Activated naive CD8-positive, alpha-beta T cell treated with anti-CD3 and anti-CD28 coated beads, Interleukin-2, amount 10 ng/mL, durations not matched to agents 7 days and 5 days (primary cell): ENCODE results near the gene MAP10. TPM values are rescaled to one million over a fixed set of nuclear protein-coding genes. Genes with fewer than 3 reads are reported as not detected.
"Not testable (repeated sequence)": the region's sequence is repeated elsewhere in the genome, so short reads cannot be mapped to it uniquely, and the experiment has no call there.

ENCODE experiments used
- ATAC-seq: fragments of 150-1000 bp; cut with Tn5 transposase; one replicate; pipeline ENCODE4 v1.10.0; 2021; ENCODE audit warnings: low read depth, moderate library complexity
- POLR2A ChIA-PET: fragments of 350-600 bp; sonication (Branson Sonifier 250); formaldehyde crosslinking; loops from one replicate; lab custom pipeline; 2021; ENCODE audit warnings: antibody characterized with exemption; lab: Charles Lee
- DNase-seq: peaks from one replicate; pipeline ENCODE4 v3.0.0; 2021
- H3K27ac Mint-ChIP-seq: one replicate; pipeline ENCODE4 v1.8.0; 2022; ENCODE audit warnings: mild to moderate bottlenecking, mixed read lengths
- H3K27me3 Mint-ChIP-seq: one replicate; pipeline ENCODE4 v1.8.0; 2022; ENCODE audit warnings: mild to moderate bottlenecking, moderate library complexity, mixed read lengths
- H3K36me3 Mint-ChIP-seq: one replicate; pipeline ENCODE4 v1.8.0; 2021; ENCODE audit warnings: mild to moderate bottlenecking, mixed read lengths
- H3K4me1 Mint-ChIP-seq: one replicate; pipeline ENCODE4 v1.8.0; 2021; ENCODE audit warnings: mixed read lengths
- H3K4me3 Mint-ChIP-seq: one replicate; pipeline ENCODE4 v1.8.0; 2022; ENCODE audit warnings: mild to moderate bottlenecking, moderate library complexity, mixed read lengths
- H3K9me3 Mint-ChIP-seq: one replicate; pipeline ENCODE4 v1.8.0; 2021; ENCODE audit warnings: mixed read lengths
- total RNA-seq, 2 experiments: library from RNA; stranded (reverse); gene quantifications; one replicate each; pipeline ENCODE4 v1.2.3, GENCODE V29; 2021

Gene MAP10
- total RNA-seq, 2 experiments from 2014 or later, result 4.0 to 4.5 TPM

DNA sequence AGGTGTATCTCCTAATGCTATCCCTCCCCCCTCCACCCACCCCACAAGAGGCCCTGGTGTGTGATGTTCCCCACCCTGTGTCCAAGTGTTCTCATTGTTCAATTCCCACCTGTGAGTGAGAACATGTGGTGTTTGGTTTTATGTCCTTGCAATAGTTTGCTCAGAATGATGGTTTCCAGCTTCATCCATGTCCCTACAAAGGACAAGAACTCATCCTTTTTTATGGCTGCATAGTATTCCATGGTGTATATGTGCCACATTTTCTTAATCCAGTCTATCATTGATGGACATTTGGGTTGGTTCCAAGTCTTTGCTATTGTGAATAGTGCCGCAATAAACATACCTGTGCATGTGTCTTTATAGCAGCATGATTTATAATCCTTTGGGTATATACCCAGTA lies 19.6 kb upstream of the MAP10 start:
- H3K27me3 Mint-ChIP-seq, H3K36me3 Mint-ChIP-seq, POLR2A ChIA-PET, H3K4me3 Mint-ChIP-seq, DNase-seq, ATAC-seq, H3K9me3 Mint-ChIP-seq, H3K27ac Mint-ChIP-seq: not testable (repeated sequence)
- peaks cover 21% of the 10 kb centered on the region for H3K4me1 Mint-ChIP-seq

DNA sequence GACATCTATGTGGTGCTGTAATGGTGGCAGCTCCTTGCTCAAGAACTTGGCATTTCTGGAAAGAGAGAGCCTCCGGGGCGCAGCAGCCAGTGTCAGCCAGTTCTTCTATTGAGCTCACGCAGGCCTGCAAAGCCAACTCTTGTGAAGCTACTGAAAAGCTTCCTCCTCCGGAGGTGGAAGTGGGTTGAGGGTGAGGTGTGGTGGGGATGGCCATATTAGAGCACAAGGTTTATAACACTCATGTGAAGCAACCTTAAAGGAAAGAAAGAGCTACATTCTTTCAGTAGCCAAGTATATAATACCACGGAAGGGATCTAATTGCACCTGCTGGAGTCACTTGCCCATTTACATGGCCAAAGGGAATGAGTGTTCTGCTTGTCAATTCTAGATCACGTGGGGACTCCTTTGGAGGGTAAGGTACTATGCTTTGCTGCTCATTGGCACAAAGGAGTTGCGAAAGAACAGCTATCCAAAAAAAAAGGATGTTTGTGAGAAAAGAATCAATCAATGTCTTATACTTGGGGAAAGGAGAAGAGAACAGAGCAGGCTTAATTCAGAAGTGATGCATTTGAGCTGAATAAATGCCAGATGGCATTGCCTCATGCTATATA lies 18.3 kb upstream of the MAP10 start:
- Mint-ChIP-seq H3K27me3 (peaks cover 6% of the 10 kb centered on the region), H3K4me3 (peak overlapping the region; percentile 38), H3K27ac (peak overlapping the region; percentile 26), H3K9me3 (no peaks in the 10 kb centered on the region), H3K36me3 (no peaks in the 10 kb centered on the region), H3K4me1 (peaks cover 21% of the 10 kb centered on the region)
- peak; percentile 99 for ATAC-seq
- POLR2A ChIA-PET, result interaction anchor here (1.0 to 1.4 kb wide), 2 partner anchors 19 to 137 kb away, joined by 3 to 13 read pairs; partner anchors contain the start of gene MAP10
- peak; percentile 58 for DNase-seq

DNA sequence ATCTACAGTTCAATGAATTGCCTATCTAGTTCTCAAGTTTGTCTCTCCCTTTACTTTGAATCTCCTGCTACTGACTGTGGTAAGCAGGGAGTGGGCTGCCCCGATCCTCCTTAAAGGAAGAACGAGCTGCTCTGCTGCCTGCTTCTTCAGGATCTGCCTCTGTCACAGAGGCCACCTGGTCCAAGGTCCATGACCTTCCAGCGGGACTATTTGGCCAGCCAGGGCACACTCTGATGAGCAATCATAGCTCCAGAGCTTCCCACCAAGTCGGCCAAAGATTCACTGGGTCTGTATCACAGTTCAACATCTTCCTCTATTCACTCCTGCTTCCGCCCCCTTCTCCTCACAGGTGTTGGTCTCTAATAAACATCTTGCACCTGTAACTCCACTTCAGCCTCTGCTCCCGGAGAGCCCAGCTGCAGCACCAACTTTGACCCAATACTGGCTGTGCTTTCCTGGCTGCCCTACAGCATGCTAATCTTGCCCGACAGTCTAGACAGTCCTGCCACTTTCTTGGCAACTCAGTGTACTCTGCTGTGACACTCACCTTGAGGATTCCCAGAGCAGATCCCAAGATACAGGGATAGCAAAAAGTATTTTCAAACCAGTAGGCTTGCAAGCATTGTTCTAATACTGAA lies 16.9 kb upstream of the MAP10 start:
- Mint-ChIP-seq H3K27ac (no peak overlapping the region), H3K4me1 (peaks cover 27% of the 10 kb centered on the region)
- POLR2A ChIA-PET, result no interaction called here

DNA sequence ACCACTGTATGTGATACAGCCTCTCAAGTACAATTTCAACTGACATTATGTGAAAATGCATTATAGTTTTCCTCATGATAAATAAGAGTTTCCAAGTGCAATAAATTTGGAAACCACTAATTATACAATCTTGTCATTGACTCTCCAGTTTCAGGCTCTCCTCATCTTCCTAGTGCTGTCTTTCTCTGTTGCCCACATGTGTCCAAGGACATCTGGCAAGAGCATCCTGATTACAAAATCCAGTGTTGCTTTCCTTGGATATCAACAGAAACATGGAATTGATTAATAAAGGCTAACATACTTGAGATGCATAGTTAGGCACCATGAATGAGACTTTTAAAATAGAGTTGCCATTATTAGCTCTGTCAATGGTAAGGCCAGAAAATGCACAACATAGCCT lies 15.6 kb upstream of the MAP10 start:
- Mint-ChIP-seq H3K27ac (no peak overlapping the region), H3K9me3 (no peaks in the 10 kb centered on the region), H3K4me3 (no peak overlapping the region), H3K27me3 (peaks cover 6% of the 10 kb centered on the region), H3K36me3 (no peaks in the 10 kb centered on the region), H3K4me1 (peaks cover 31% of the 10 kb centered on the region)
- ATAC-seq (no peak), DNase-seq (no peak)
- POLR2A ChIA-PET, result no interaction called here

More for the DNA sequence above, 16.9 kb upstream of the MAP10 start:
- DNase-seq (no peak), ATAC-seq (no peak)
- no peak overlapping the region for H3K4me3 Mint-ChIP-seq
- peaks cover 6% of the 10 kb centered on the region for H3K27me3 Mint-ChIP-seq
- no peaks in the 10 kb centered on the region for H3K9me3 Mint-ChIP-seq
- no peaks in the 10 kb centered on the region for H3K36me3 Mint-ChIP-seq

DNA sequence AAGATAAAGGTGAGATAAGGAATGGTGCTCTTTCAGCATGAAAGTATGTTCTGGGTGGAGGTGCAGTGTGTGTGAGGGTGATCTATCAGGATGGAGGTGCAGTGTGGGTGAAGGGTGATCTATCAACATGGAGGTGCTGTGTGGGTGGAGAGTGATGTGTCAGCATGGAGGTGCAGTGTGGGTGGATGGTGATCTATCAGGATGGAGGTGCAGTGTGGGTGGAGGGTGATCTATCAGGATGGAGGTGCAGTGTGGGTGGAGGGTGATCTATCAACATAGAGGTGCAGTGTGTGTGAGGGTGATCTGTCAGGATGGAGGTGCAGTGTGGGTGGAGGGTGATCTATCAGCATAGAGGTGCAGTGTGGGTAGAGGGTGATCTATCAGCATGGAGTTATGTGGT lies 12.3 kb upstream of the MAP10 start:
- POLR2A ChIA-PET, result interaction anchor here (1.2 kb wide), 1 partner anchor 11 kb away, joined by 3 read pairs; no protein-coding TSS in a partner anchor
- H3K9me3 Mint-ChIP-seq, result no peaks in the 10 kb centered on the region

DNA sequence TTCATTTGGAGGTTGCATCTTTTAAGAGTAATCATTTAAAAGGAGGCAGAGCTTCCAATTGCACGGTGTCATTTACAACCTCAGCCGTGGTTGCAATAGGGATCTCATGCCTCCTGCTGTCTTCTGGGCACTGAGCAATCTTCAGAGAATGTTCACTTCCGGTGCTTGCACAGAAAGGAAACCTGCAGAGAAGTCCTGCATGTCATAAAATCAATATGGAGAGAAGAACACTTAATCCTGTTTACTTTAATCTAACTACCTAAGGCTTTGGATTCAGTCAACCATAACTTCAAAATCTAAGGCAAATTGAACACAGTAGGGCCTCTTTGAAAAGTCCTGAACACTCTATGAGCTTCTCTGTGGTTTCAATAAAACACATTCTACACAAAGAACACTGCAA lies 11.3 kb upstream of the MAP10 start:
- peak overlapping the region; percentile 31 for H3K4me3 Mint-ChIP-seq
- POLR2A ChIA-PET, result interaction anchor here (0.8 to 1.2 kb wide), 2 partner anchors 10 to 12 kb away, joined by 3 to 4 read pairs; no protein-coding TSS in a partner anchor
- DNase-seq, result no peak

More for the DNA sequence above, 12.3 kb upstream of the MAP10 start:
- ATAC-seq, result no peak
- Mint-ChIP-seq H3K36me3 (no peaks in the 10 kb centered on the region), H3K4me1 (peaks cover 18% of the 10 kb centered on the region), H3K4me3 (no peak overlapping the region), H3K27ac (peak overlapping the region; percentile 11), H3K27me3 (peaks cover 10% of the 10 kb centered on the region)
- no peak for DNase-seq

DNA sequence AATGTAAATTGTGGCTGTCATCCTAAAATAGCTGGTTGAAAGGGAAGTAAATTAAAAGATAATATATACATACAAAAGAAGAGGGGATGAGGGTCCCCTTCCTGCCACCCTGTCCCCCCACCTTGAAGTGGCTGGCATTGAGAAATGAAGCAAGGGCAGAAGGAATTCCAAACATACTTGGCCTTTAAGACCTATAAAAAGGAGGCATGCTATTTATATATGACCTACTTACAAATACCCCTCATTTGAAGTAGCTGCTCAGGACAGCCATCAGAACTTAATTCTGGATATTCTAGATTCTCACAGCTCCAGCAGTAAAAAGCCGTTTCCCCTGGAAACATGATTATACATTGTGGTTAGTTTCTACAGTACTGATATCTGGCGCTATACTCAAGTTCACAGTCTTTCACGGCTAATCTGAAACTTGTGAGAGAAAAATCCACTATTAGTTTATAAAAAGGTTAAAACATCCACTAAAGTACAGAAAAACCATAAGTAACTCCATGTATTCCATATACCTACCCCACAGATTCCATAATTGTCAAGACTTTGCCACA lies 9.6 kb upstream of the MAP10 start:
- no peaks in the 10 kb centered on the region for H3K36me3 Mint-ChIP-seq
- POLR2A ChIA-PET, result no interaction called here

More for the DNA sequence above, 11.3 kb upstream of the MAP10 start:
- Mint-ChIP-seq H3K27ac (peak overlapping the region; percentile 33), H3K4me1 (peaks cover 17% of the 10 kb centered on the region), H3K27me3 (peaks cover 10% of the 10 kb centered on the region), H3K36me3 (no peaks in the 10 kb centered on the region), H3K9me3 (no peaks in the 10 kb centered on the region)
- peak; percentile 93 for ATAC-seq

DNA sequence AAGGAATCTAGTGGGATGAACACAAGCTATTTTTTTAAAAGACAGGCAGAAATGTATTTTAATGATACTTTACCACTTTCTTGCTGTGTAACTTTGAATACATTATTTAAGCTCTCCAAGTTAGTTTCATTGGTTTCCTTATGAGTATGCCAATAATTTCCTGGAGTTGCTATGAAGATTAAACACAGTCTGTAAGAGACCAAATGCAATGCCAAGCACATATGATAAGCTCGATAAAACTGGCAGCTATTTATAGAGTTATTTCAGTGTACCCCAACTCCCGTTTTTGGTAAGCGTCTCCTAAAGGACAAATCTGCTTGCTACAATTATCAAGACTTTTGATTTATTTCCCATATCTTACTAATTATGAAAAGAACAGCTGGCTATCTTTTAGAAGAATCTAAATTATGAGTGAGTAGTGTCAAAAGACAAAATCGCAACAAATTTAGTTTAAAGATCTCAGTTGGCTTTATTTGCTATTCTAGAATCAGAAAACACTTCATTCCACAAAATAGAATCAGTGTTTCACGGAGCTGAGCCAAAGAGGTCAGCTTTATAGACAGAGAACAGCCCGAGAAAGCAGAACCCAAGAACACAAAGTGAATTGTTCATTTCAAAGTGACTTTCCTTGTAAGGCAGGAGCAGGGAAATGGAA lies 7.2 kb upstream of the MAP10 start:
- Mint-ChIP-seq H3K4me3 (no peak overlapping the region), H3K36me3 (no peaks in the 10 kb centered on the region), H3K9me3 (no peaks in the 10 kb centered on the region), H3K4me1 (peaks cover 13% of the 10 kb centered on the region), H3K27me3 (peaks cover 15% of the 10 kb centered on the region), H3K27ac (no peak overlapping the region)
- no peak for ATAC-seq
- POLR2A ChIA-PET, result no interaction called here
- DNase-seq, result no peak

More for the DNA sequence above, 9.6 kb upstream of the MAP10 start:
- peaks cover 17% of the 10 kb centered on the region for H3K4me1 Mint-ChIP-seq
- no peaks in the 10 kb centered on the region for H3K9me3 Mint-ChIP-seq
- peaks cover 7% of the 10 kb centered on the region for H3K27me3 Mint-ChIP-seq
- ATAC-seq, result no peak
- DNase-seq, result no peak
- H3K27ac Mint-ChIP-seq, result no peak overlapping the region
- H3K4me3 Mint-ChIP-seq, result no peak overlapping the region

DNA sequence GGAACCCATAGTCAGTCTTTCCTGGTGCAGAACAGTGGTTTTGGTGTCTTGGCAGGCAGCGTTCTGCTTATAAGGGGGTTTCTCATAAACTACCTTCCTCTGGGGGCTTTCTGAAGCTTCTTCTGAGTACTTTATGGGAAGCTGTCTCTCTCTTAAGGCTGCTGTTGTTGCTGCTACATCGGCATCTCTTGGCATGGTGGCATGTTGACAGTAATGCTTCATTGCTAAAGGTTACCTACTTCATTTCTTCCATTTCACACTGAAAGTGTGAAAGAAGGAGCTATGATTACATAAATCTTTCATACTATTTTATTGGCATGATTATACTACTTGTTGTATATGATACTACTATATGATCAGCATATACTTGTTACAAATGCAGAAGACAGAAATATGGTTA lies 6.3 kb upstream of the MAP10 start:
- ATAC-seq, result no peak
- H3K4me1 Mint-ChIP-seq, result peaks cover 6% of the 10 kb centered on the region
- no peak for DNase-seq
- H3K9me3 Mint-ChIP-seq, result no peaks in the 10 kb centered on the region
- peaks cover 2% of the 10 kb centered on the region for H3K36me3 Mint-ChIP-seq
- H3K27ac Mint-ChIP-seq, result no peak overlapping the region
- H3K4me3 Mint-ChIP-seq, result no peak overlapping the region
- POLR2A ChIA-PET, result no interaction called here
- H3K27me3 Mint-ChIP-seq, result peaks cover 15% of the 10 kb centered on the region

DNA sequence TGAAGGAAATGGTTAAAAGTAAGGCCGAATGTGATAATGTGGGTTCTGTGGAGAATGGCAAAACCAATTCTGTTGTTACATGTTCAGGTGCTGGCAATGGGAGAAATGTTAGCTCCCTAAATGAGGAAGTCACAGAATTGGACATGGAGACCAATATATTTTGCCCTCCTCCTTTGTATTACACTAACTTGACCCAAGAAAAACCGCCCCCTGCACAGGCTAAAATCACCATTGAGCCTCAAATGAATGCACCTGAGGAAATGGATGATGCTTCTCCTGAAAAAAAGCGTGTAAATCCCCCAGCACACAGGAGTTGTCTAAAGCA lies 932 bp downstream of the MAP10 start:
- peaks cover 3% of the 10 kb centered on the region for H3K9me3 Mint-ChIP-seq
- DNase-seq, result no peak
- H3K27me3 Mint-ChIP-seq, result peaks cover 5% of the 10 kb centered on the region
- ATAC-seq, result no peak
- POLR2A ChIA-PET, result interaction anchor here (1.5 to 1.9 kb wide), 4 partner anchors 12 to 145 kb away, joined by 3 to 13 read pairs (median 5); no protein-coding TSS in a partner anchor
- H3K27ac Mint-ChIP-seq, result peak overlapping the region; percentile 54
- peaks cover 13% of the 10 kb centered on the region for H3K4me1 Mint-ChIP-seq
- peak overlapping the region; percentile 87 for H3K4me3 Mint-ChIP-seq
- H3K36me3 Mint-ChIP-seq, result peaks cover 11% of the 10 kb centered on the region

DNA sequence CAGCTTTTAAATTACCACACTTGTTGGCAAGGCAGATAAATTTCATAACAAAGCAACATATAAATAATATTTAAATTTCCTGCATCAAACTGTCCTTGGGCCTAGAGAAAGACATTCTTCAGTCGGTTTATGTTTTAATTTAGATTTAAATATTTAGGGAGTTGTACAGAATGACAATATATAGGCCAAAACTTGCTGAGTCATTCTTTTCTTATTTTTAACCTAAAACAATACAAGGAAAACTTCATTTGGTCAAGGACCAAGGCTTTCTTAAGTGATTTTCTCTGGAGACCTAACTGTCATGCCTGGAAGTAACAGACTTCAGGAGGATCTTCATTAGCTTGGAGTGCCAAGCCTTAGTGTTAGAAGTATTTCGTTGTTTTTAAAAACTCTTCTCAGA lies 5.6 kb downstream of the MAP10 start:
- H3K4me3 Mint-ChIP-seq, result no peak overlapping the region
- no peak overlapping the region for H3K27ac Mint-ChIP-seq
- POLR2A ChIA-PET, result no interaction called here
- H3K9me3 Mint-ChIP-seq, result peaks cover 3% of the 10 kb centered on the region
- peaks cover 9% of the 10 kb centered on the region for H3K36me3 Mint-ChIP-seq
- DNase-seq (no peak), ATAC-seq (no peak)
- peaks cover 2% of the 10 kb centered on the region for H3K27me3 Mint-ChIP-seq
- H3K4me1 Mint-ChIP-seq, result peaks cover 4% of the 10 kb centered on the region

DNA sequence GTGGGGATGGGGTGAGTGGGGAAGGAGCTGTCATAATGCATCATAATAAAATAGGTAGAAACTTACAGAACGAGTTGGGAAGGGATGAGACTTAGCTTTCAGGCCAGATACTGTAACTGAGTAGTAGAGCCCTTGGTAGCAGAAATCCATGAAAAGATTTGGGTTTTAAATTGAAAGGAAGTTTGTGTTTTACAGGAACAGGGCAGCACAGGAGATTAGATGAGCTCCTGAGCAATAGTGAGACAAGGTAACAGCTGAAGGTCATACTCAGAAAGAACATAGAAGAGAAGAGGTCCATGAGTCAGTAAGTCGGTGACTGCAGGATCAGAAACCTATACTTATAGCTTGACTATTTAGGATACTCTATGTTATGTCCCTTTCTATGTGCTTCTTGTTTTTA lies 7.3 kb downstream of the MAP10 start:
- Mint-ChIP-seq H3K4me1 (no peaks in the 10 kb centered on the region), H3K9me3 (peaks cover 3% of the 10 kb centered on the region), H3K27ac (no peak overlapping the region), H3K27me3 (peaks cover 2% of the 10 kb centered on the region), H3K36me3 (peaks cover 5% of the 10 kb centered on the region), H3K4me3 (no peak overlapping the region)
- DNase-seq (no peak), ATAC-seq (no peak)
- POLR2A ChIA-PET, result no interaction called here

DNA sequence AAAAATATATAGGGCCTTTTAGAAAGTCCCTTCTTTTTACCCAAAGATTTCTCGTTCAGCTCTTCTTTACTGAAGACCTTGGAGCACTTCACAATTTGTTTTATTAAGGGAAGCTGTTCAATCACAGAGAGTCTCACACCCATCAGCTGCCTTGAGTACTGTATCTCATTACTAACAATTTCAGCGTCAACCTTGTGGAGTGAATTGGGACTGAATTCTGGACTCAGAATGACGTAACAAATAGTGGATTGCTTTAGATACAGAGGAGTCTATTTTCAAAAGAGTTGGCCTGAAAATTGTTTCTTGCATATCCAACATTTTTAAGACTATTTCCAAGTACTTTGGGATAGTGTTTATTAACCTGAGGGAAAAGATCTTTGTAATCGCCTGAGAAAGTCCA lies 7.9 kb downstream of the MAP10 start:
- peaks cover 3% of the 10 kb centered on the region for H3K36me3 Mint-ChIP-seq
- H3K4me3 Mint-ChIP-seq, result no peak overlapping the region
- POLR2A ChIA-PET, result no interaction called here
- H3K9me3 Mint-ChIP-seq, result peaks cover 3% of the 10 kb centered on the region
- no peak for ATAC-seq
- no peak overlapping the region for H3K27ac Mint-ChIP-seq
- no peak for DNase-seq
- H3K4me1 Mint-ChIP-seq, result no peaks in the 10 kb centered on the region
- peaks cover 2% of the 10 kb centered on the region for H3K27me3 Mint-ChIP-seq
